ENCODE measurements around the gene ZNF221.

DNA sequence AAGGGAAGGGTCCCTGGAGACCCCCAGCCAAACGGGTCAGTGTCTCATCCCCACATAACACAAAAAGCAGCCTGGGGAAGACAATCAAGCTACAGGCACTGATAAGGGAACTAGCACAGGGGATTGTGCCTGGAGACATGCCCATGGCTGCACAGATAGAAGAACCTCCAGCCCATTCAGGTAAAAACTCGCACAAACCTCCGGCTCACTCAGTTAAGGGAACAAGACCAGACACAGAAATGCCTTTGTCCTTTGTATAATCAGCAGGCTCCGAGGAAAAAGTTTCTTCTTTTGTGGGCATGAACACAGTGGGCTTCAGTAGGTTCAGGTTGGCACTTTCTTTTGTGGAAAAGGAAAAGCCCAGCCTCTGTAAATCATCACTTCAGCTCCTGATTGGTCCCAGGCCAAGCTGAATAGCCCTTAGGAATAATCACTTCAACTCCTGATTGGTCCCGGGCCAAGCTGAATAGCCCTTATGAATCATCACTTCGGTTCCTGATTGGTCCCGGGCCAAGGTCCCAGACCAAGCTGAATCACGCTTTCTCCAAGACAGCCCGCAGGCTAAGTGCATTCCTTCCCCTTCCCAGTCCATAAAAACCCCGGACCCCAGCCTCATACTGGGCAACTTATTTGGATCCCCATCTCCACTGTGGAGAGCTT lies 46.7 kb downstream of the ZNF221 start:
- TF ChIP-seq POLR2AphosphoS5 (IDR thresholded peaks at IDR 0.05; ENCODE audit: low read depth, low read length) = no peak
- TF ChIP-seq, protein P1, sequence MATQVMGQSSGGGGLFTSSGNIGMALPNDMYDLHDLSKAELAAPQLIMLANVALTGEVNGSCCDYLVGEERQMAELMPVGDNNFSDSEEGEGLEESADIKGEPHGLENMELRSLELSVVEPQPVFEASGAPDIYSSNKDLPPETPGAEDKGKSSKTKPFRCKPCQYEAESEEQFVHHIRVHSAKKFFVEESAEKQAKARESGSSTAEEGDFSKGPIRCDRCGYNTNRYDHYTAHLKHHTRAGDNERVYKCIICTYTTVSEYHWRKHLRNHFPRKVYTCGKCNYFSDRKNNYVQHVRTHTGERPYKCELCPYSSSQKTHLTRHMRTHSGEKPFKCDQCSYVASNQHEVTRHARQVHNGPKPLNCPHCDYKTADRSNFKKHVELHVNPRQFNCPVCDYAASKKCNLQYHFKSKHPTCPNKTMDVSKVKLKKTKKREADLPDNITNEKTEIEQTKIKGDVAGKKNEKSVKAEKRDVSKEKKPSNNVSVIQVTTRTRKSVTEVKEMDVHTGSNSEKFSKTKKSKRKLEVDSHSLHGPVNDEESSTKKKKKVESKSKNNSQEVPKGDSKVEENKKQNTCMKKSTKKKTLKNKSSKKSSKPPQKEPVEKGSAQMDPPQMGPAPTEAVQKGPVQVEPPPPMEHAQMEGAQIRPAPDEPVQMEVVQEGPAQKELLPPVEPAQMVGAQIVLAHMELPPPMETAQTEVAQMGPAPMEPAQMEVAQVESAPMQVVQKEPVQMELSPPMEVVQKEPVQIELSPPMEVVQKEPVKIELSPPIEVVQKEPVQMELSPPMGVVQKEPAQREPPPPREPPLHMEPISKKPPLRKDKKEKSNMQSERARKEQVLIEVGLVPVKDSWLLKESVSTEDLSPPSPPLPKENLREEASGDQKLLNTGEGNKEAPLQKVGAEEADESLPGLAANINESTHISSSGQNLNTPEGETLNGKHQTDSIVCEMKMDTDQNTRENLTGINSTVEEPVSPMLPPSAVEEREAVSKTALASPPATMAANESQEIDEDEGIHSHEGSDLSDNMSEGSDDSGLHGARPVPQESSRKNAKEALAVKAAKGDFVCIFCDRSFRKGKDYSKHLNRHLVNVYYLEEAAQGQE (IDR thresholded peaks at IDR 0.05; ENCODE audit: insufficient read depth in 1 of 2, low read depth in 2 of 2, low read length in 2 of 2) = no peak
